ENCODE results near the gene CTNNA3. TPM values are rescaled to one million over a fixed set of nuclear protein-coding genes. Genes with fewer than 3 reads are reported as not detected.

Gene CTNNA3
- total and polyA plus RNA-seq, 7 donors: under 0.01 to 4.6 (median 2.4) TPM; not detected in 1

- Histone ChIP-seq H3K9me3 (no peaks in the 10 kb centered on the region), H3K36me3 (no peaks in the 10 kb centered on the region), H3K4me3 (no peak overlapping the region), H3K27me3 (peaks cover 0 to 31% (median 0%) of the 10 kb centered on the region in 3 donors), H3K4me1 (peaks cover 0 to 21% (median 13%) of the 10 kb centered on the region in 4 donors), H3K27ac (no peak overlapping the region)
- WGBS, 2 donors: 59 to 66% methylated on average over 10 of the region's 10 CpGs
- intact Hi-C loops (cut with DNase I): no loop called here
- TF ChIP-seq POLR2AphosphoS5 (IDR thresholded peaks at IDR 0.05) (no peak), POLR2A (IDR thresholded peaks at IDR 0.05) (no peak), EP300 (IDR thresholded peaks at IDR 0.05) (no peak), CTCF (IDR thresholded peaks at IDR 0.05) (no peak)
- DNase-seq: no peak
Measured at GRCh38 chr10:66924674-66925345, 771.2 kb downstream of the CTNNA3 start.

- Histone ChIP-seq H3K27me3 (no peaks in the 10 kb centered on the region), H3K9me3 (no peaks in the 10 kb centered on the region), H3K4me1 (no peaks in the 10 kb centered on the region), H3K4me3 (no peak overlapping the region), H3K27ac (no peak overlapping the region), H3K36me3 (no peaks in the 10 kb centered on the region)
- TF ChIP-seq POLR2AphosphoS5 (IDR thresholded peaks at IDR 0.05) (no peak), CTCF (IDR thresholded peaks at IDR 0.05) (no peak), EP300 (IDR thresholded peaks at IDR 0.05) (no peak), POLR2A (IDR thresholded peaks at IDR 0.05) (no peak)
- no peak for DNase-seq
- intact Hi-C loops (cut with DNase I): no loop called here
- WGBS, 2 donors: 23 to 78% methylated on average over 2 of the region's 2 CpGs
Measured at GRCh38 chr10:66919248-66919647, 776.7 kb downstream of the CTNNA3 start.

GRCh38 chr10:66917104-66917503 is 778.9 kb downstream of the CTNNA3 start:
- H3K27me3 ChIP-seq: no peaks in the 10 kb centered on the region
- intact Hi-C loops (cut with DNase I): no loop called here
- TF ChIP-seq POLR2A (IDR thresholded peaks at IDR 0.05): no peak
- no peak for TF ChIP-seq POLR2AphosphoS5 (IDR thresholded peaks at IDR 0.05)
- TF ChIP-seq CTCF (IDR thresholded peaks at IDR 0.05): no peak
- TF ChIP-seq EP300 (IDR thresholded peaks at IDR 0.05): no peak
- H3K27ac ChIP-seq: no peak overlapping the region
- no peak for DNase-seq
- no peaks in the 10 kb centered on the region for H3K36me3 ChIP-seq
- no peaks in the 10 kb centered on the region for H3K9me3 ChIP-seq
- no peaks in the 10 kb centered on the region for H3K4me1 ChIP-seq
- WGBS, 2 donors: 69 to 82% methylated on average over 3 of the region's 3 CpGs
- no peak overlapping the region for H3K4me3 ChIP-seq

- intact Hi-C loops (cut with DNase I): no loop called here
- H3K4me1 ChIP-seq: no peaks in the 10 kb centered on the region
- TF ChIP-seq POLR2AphosphoS5 (IDR thresholded peaks at IDR 0.05): no peak
- TF ChIP-seq CTCF (IDR thresholded peaks at IDR 0.05): no peak
- TF ChIP-seq POLR2A (IDR thresholded peaks at IDR 0.05): no peak
- TF ChIP-seq EP300 (IDR thresholded peaks at IDR 0.05): no peak
- DNase-seq: no peak
- H3K36me3 ChIP-seq: no peaks in the 10 kb centered on the region
- 78 to 89% methylated on average over 2 of the region's 2 CpGs for WGBS, 2 donors
- H3K9me3 ChIP-seq: no peaks in the 10 kb centered on the region
- H3K27me3 ChIP-seq: no peaks in the 10 kb centered on the region
- H3K4me3 ChIP-seq: no peak overlapping the region
- H3K27ac ChIP-seq: no peak overlapping the region
Measured at GRCh38 chr10:66916030-66916429, 780.0 kb downstream of the CTNNA3 start.

GRCh38 chr10:66910671-66911070 is 785.3 kb downstream of the CTNNA3 start:
- TF ChIP-seq POLR2A (IDR thresholded peaks at IDR 0.05) (no peak), CTCF (IDR thresholded peaks at IDR 0.05) (no peak), EP300 (IDR thresholded peaks at IDR 0.05) (no peak), POLR2AphosphoS5 (IDR thresholded peaks at IDR 0.05) (no peak)
- DNase-seq: no peak
- no peaks in the 10 kb centered on the region for H3K27me3 ChIP-seq
- no peaks in the 10 kb centered on the region for H3K9me3 ChIP-seq
- H3K4me1 ChIP-seq: no peaks in the 10 kb centered on the region
- no peak overlapping the region for H3K4me3 ChIP-seq
- H3K36me3 ChIP-seq: no peaks in the 10 kb centered on the region
- 86 to 88% methylated on average over 5 of the region's 5 CpGs for WGBS, 2 donors
- no peak overlapping the region for H3K27ac ChIP-seq
- intact Hi-C loops (cut with DNase I): no loop called here
